H1 (cell line): ENCODE data around the gene MNAT1. TPM values are rescaled to one million over a fixed set of nuclear protein-coding genes. Genes with fewer than 3 reads are reported as not detected.

Experiments
- CTCF ChIA-PET: fragments of 300-600 bp; sonication (Branson Sonifier 250); formaldehyde crosslinking; loops from one replicate; lab custom pipeline; 2021; ENCODE audit not compliant: partially characterized antibody; lab: Charles Lee
- POLR2A ChIA-PET: fragments of 300-600 bp; sonication (Branson Sonifier 250); formaldehyde crosslinking; loops from one replicate; lab custom pipeline; 2021; ENCODE audit warnings: inconsistent platforms; ENCODE audit not compliant: partially characterized antibody; lab: Charles Lee
- DNase-seq, 2 experiments: peaks; one replicate each; pipeline versions ENCODE4 v3.0.0 to v3.0.0-alpha.2; 2010 to 2022; ENCODE audit warnings: low spot score in 2 of 2, low read depth in 1 of 2, mixed read lengths in 1 of 2
- FAIRE-seq: peaks from 2 replicates; lab custom pipeline; 2011; peaks lifted over from hg19 to GRCh38; lab: Jason Lieb, UNC
- H2AFZ ChIP-seq: 2 replicates; pipeline ENCODE4 v1.8.1; 2012; ENCODE audit warnings: low read length, inconsistent platforms
- H2AK5ac ChIP-seq: 2 replicates; pipeline ENCODE4 v1.6.1; 2013; ENCODE audit warnings: low read depth, low read length
- H2BK120ac ChIP-seq: replicated peaks from 2 replicates; pipeline ENCODE3; 2013; ENCODE audit warnings: low read depth, low read length, inconsistent platforms
- H2BK12ac ChIP-seq: 2 replicates; pipeline ENCODE4 v1.6.1; 2013; ENCODE audit warnings: low read depth, low read length
- H2BK15ac ChIP-seq: 2 replicates; pipeline ENCODE4 v1.6.1; 2013; ENCODE audit warnings: low read length
- H2BK20ac ChIP-seq: 2 replicates; pipeline ENCODE4 v1.6.1; 2013; ENCODE audit warnings: low read length
- H2BK5ac ChIP-seq: 2 replicates; pipeline ENCODE4 v1.6.1; 2013; ENCODE audit warnings: low read depth, low read length
- H3K14ac ChIP-seq: 2 replicates; pipeline ENCODE4 v1.6.1; 2013; ENCODE audit warnings: inconsistent platforms; ENCODE audit not compliant: insufficient read length
- H3K18ac ChIP-seq: 2 replicates; pipeline ENCODE4 v1.6.1; 2013; ENCODE audit warnings: low read length; ENCODE audit errors: extremely low read depth
- H3K23ac ChIP-seq: 2 replicates; pipeline ENCODE4 v1.6.1; 2013; ENCODE audit warnings: inconsistent platforms; ENCODE audit not compliant: insufficient read length
- H3K23me2 ChIP-seq: 2 replicates; pipeline ENCODE4 v1.6.1; 2013; ENCODE audit warnings: low read depth, low read length
- H3K27ac ChIP-seq: 2 replicates; pipeline ENCODE4 v1.6.1; 2011; ENCODE audit warnings: low read depth, low read length, inconsistent platforms
- H3K27me3 ChIP-seq, 4 experiments: replicated peaks in 1 of 4; 1 replicate in 1 of 4; 2 replicates in 3 of 4; pipeline versions ENCODE4 v1.6.1 to v1.8.1; 2011 to 2013; ENCODE audit warnings: low read length in 3 of 4, mild to moderate bottlenecking in 3 of 4, inconsistent platforms in 2 of 4, mixed read lengths in 2 of 4, moderate library complexity in 1 of 4; ENCODE audit not compliant: control insufficient read depth in 3 of 4, insufficient read depth in 3 of 4; ENCODE audit errors: extremely low read depth in 1 of 4
- H3K36me3 ChIP-seq, 4 experiments: 2 replicates each; pipeline versions ENCODE4 v1.6.1 to v1.8.1; 2011 to 2013; ENCODE audit warnings: mild to moderate bottlenecking in 4 of 4, low read length in 3 of 4, moderate library complexity in 2 of 4, control low read depth in 1 of 4, inconsistent platforms in 1 of 4; ENCODE audit not compliant: insufficient read depth in 4 of 4, control insufficient read depth in 2 of 4
- H3K4ac ChIP-seq: replicated peaks from 2 replicates; pipeline ENCODE3; 2013; ENCODE audit warnings: low read length, low read depth, mixed read lengths, inconsistent platforms; ENCODE audit not compliant: insufficient read length
- H3K4me1 ChIP-seq, 4 experiments: replicated peaks in 1 of 4; 1 replicate in 1 of 4; 2 replicates in 3 of 4; pipeline versions ENCODE4 v1.6.1 to v1.8.1; 2011 to 2013; ENCODE audit warnings: low read length in 3 of 4, inconsistent platforms in 2 of 4, mixed read lengths in 1 of 4; ENCODE audit not compliant: insufficient read depth in 4 of 4, control insufficient read depth in 3 of 4
- H3K4me2 ChIP-seq, 2 experiments: 2 replicates each; pipeline versions ENCODE4 v1.6.1 to v1.8.1; 2011 to 2013; ENCODE audit warnings: low read depth in 2 of 2, low read length in 2 of 2, control low read depth in 1 of 2, inconsistent platforms in 1 of 2, mild to moderate bottlenecking in 1 of 2; ENCODE audit not compliant: insufficient read depth in 1 of 2
- H3K4me3 ChIP-seq, 4 experiments: fragments of 200-600, 300-600 bp in 1 of 4; sonication (generic), shearing (Covaris generic), sonication (Bioruptor Twin) in 1 of 4; 2 replicates each; pipeline versions ENCODE4 v1.5.1 to v1.8.1; 2011 to 2016; ENCODE audit warnings: low read length in 4 of 4, low read depth in 3 of 4, control low read depth in 2 of 4, inconsistent platforms in 2 of 4, mild to moderate bottlenecking in 2 of 4, mixed read lengths in 1 of 4, moderate library complexity in 1 of 4; ENCODE audit not compliant: insufficient read depth in 2 of 4; ENCODE audit errors: extremely low read depth in 1 of 4
- H3K56ac ChIP-seq: replicated peaks from 2 replicates; pipeline ENCODE3; 2013; ENCODE audit warnings: low read depth, mild to moderate bottlenecking, mixed read lengths, low read length, inconsistent platforms; ENCODE audit not compliant: insufficient read length
- H3K79me1 ChIP-seq: 2 replicates; pipeline ENCODE4 v1.6.1; 2013; ENCODE audit warnings: low read depth, low read length, control low read depth
- H3K79me2 ChIP-seq, 2 experiments: 2 replicates each; pipeline versions ENCODE4 v1.6.1 to v1.8.1; 2012 to 2013; ENCODE audit warnings: low read length in 2 of 2, mild to moderate bottlenecking in 2 of 2, inconsistent platforms in 1 of 2; ENCODE audit not compliant: insufficient read depth in 2 of 2, control insufficient read depth in 1 of 2
- H3K9ac ChIP-seq, 4 experiments: replicated peaks in 1 of 4; 1 replicate in 1 of 4; 2 replicates in 3 of 4; pipeline versions ENCODE4 v1.6.1 to v1.8.1; 2011 to 2013; ENCODE audit warnings: low read depth in 3 of 4, low read length in 3 of 4, control low read depth in 2 of 4, mild to moderate bottlenecking in 2 of 4, moderate library complexity in 2 of 4, inconsistent platforms in 1 of 4; ENCODE audit errors: extremely low read depth in 1 of 4
- H3K9me3 ChIP-seq, 2 experiments: 2 replicates each; pipeline versions ENCODE4 v1.6.1 to v1.8.1; 2012 to 2013; ENCODE audit warnings: mild to moderate bottlenecking in 2 of 2, moderate library complexity in 2 of 2, control low read depth in 1 of 2, inconsistent platforms in 1 of 2, low read depth in 1 of 2, low read length in 1 of 2, mixed read lengths in 1 of 2; ENCODE audit not compliant: insufficient read depth in 2 of 2
- H4K20me1 ChIP-seq, 2 experiments: replicated peaks in 1 of 2; 2 replicates each; pipeline versions ENCODE3 to v1.8.1; 2011 to 2013; ENCODE audit warnings: inconsistent platforms in 2 of 2, low read length in 2 of 2, mild to moderate bottlenecking in 1 of 2; ENCODE audit not compliant: insufficient read depth in 2 of 2, control insufficient read depth in 1 of 2
- H4K5ac ChIP-seq: 2 replicates; pipeline ENCODE4 v1.6.1; 2013; ENCODE audit warnings: low read length, low read depth, mixed read lengths, inconsistent platforms; ENCODE audit not compliant: insufficient read length
- H4K8ac ChIP-seq: 2 replicates; pipeline ENCODE4 v1.8.0; 2013; ENCODE audit warnings: mild to moderate bottlenecking, moderate library complexity, low read length, inconsistent platforms; ENCODE audit not compliant: insufficient read depth; ENCODE audit errors: extremely low read depth
- H4K91ac ChIP-seq: replicated peaks from 2 replicates; pipeline ENCODE3; 2013; ENCODE audit warnings: low read length, mixed read lengths, inconsistent platforms; ENCODE audit not compliant: insufficient read length
- KDM4A ChIP-seq: IDR thresholded peaks from one replicate; pipeline ENCODE4 v1.7.1; 2012; ENCODE audit warnings: low read depth, mild to moderate bottlenecking, moderate library complexity, low read length, inconsistent platforms; ENCODE audit not compliant: severe bottlenecking
- polyA plus RNA-seq, 7 experiments: library from polyadenylated mRNA; depleted of rRNA in 3 of 7; stranded (reverse) in 5 of 7; unstranded in 2 of 7; fragments of >200 nt in 5 of 7; fragments of 200-250 nt in 2 of 7; gene quantifications; 1 replicate in 5 of 7; 2 replicates in 1 of 7; 4 replicates in 1 of 7; pipeline versions ENCODE4 v1.2.1 to v1.2.3, GENCODE V29; 2011 to 2013; ENCODE audit warnings: missing spikeins in 2 of 7, mixed read lengths in 2 of 7
- total RNA-seq: library from RNA; stranded (reverse); fragmentation: NEBNext Ultra II Directional; extraction: Animal tissue kit (Norgen Biotek cat#: 25700); gene quantifications from 2 replicates; pipeline ENCODE4 v1.2.1, GENCODE V29; 2021

MNAT1 gene
- total and polyA plus RNA-seq, 2 of the 8 experiments (the other 6 are each of a cell fraction or from before 2014, with no cell fraction given) = 34.7 to 52.1 TPM

DNA sequence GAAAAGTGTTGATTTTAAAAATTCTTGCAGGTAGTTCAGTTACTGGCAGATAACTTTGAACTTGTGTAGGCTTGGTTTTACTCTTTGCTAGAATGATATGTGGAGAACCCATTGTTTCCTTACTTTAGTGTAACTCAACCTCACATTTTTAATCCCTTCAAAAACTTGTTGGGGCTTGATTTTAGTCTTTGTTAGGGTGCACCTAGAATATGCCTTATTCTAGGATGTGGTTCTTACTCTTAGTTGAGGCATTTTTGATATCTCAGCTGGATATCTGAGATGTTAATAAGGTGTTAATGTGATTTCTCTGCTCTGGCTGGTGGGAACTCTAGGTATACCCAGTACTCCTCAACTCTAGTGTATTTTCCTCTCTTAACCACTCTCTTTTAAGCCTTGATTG, 10.0 kb downstream of the MNAT1 start:
- Histone ChIP-seq H2BK15ac (peak overlapping the region; percentile 16; the same call in 1 of the 2 replicates), H3K9me3 (no peaks in the 10 kb centered on the region), H2AFZ (no peak overlapping the region), H2BK5ac (no peak overlapping the region), H3K23me2 (no peaks in the 10 kb centered on the region), H3K27ac (no peak overlapping the region), H4K8ac (no peak overlapping the region), H3K36me3 (no peaks in the 10 kb centered on the region), H3K14ac (no peak overlapping the region), H3K4me1 (no peaks in the 10 kb centered on the region), H3K23ac (no peak overlapping the region), H3K27me3 (no peaks in the 10 kb centered on the region), H3K9ac (no peak overlapping the region), H3K79me2 (peaks cover 0 to 85% of the 10 kb centered on the region in 2 experiments; a peak in 2 of 4 replicates), H4K5ac (no peak overlapping the region), H3K4me2 (no peak overlapping the region), H3K4me3 (no peak overlapping the region), H4K20me1 (peaks cover 0 to 6% of the 10 kb centered on the region in 2 experiments), H3K18ac (no peak overlapping the region), H3K79me1 (0 out of 2 replicates have a peak, but pooled peaks cover 5% of the 10 kb centered on the region), H3K4ac (no peak overlapping the region), H3K56ac (no peak overlapping the region), H2BK120ac (no peak overlapping the region), H4K91ac (no peak overlapping the region), H2BK12ac (no peak overlapping the region), H2BK20ac (no peak overlapping the region), H2AK5ac (no peak overlapping the region)
- no peak for DNase-seq
- TF ChIP-seq KDM4A = no peak
- no peak for FAIRE-seq
- ChIA-PET POLR2A (interaction anchor here (1.6 kb wide), 1 partner anchor 10 kb away, joined by 3 read pairs; no protein-coding TSS in a partner anchor), CTCF (interaction anchor here (0.6 to 1.3 kb wide), 2 partner anchors 16 to 537 kb away, joined by 3 read pairs; no protein-coding TSS in a partner anchor)
